OCI-LY1 (cell line): Measurements from ENCODE around the gene PDSS1.

Source experiments
- EZH2 ChIP-seq: fragments of 200-600 bp; sonication (generic), shearing (Covaris generic); IDR thresholded peaks from 2 replicates; pipeline ENCODE4 v1.8.0; 2017; ENCODE audit warnings: borderline replicate concordance, mixed run types, mild to moderate bottlenecking, antibody characterized with exemption, low read length, moderate library complexity, mixed read lengths
- TF ChIP-seq, protein P1 (sequence below): fragments of 200-600 bp; sonication (generic), shearing (Covaris generic); IDR thresholded peaks from 2 replicates; pipeline ENCODE4 v1.5.1; 2017; ENCODE audit warnings: mild to moderate bottlenecking, antibody characterized with exemption, low read length, moderate library complexity, mixed read lengths

DNA sequence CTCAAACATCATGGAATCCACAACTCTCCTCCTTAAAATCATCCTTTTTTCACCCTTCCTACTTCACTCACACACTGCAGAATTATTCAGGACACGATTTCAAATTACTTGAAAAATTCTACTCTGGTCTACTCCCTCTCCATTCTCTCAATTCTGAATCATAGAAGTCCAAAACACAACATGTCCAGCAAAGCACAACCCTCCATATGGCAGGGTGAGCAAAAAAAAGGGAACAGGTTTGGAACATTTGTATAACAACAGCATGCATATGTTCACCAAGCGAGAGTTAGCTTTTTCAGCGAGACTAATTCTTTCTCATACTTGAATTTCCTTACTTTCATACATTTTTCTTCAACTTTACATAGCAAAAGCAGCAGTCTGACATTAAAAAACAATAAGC, 89.9 kb downstream of the PDSS1 start:
- TF ChIP-seq, protein P1, sequence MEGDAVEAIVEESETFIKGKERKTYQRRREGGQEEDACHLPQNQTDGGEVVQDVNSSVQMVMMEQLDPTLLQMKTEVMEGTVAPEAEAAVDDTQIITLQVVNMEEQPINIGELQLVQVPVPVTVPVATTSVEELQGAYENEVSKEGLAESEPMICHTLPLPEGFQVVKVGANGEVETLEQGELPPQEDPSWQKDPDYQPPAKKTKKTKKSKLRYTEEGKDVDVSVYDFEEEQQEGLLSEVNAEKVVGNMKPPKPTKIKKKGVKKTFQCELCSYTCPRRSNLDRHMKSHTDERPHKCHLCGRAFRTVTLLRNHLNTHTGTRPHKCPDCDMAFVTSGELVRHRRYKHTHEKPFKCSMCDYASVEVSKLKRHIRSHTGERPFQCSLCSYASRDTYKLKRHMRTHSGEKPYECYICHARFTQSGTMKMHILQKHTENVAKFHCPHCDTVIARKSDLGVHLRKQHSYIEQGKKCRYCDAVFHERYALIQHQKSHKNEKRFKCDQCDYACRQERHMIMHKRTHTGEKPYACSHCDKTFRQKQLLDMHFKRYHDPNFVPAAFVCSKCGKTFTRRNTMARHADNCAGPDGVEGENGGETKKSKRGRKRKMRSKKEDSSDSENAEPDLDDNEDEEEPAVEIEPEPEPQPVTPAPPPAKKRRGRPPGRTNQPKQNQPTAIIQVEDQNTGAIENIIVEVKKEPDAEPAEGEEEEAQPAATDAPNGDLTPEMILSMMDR = no peak
- no peak for TF ChIP-seq EZH2
